Tibial nerve (tissue), 4 donors: ENCODE results near the gene VPS26C. TPM values are rescaled to one million over a fixed set of nuclear protein-coding genes. Genes with fewer than 3 reads are reported as not detected.

Experiments used
- DNase-seq, 2 donors: peaks; one replicate each; pipeline ENCODE4 v3.0.0-alpha.2; 2019; ENCODE audit warnings: low spot score in 2 of 2
- H3K27ac ChIP-seq, 4 donors: fragments of 200-600 bp; sonication (generic) in 3 of 4; one replicate each; pipeline ENCODE4 v1.5.1; 2017 to 2019; ENCODE audit warnings: mild to moderate bottlenecking in 1 of 4
- H3K27me3 ChIP-seq, 2 donors: fragments of 200-600 bp; sonication (generic) in 1 of 2; one replicate each; pipeline versions ENCODE4 v1.5.1 to v1.6.0; 2017 to 2019
- H3K36me3 ChIP-seq, 3 donors: fragments of 200-600 bp; sonication (generic); one replicate each; pipeline ENCODE4 v1.5.1; 2018 to 2019
- H3K4me1 ChIP-seq, 4 donors: fragments of 200-600 bp; sonication (generic) in 3 of 4; one replicate each; pipeline ENCODE4 v1.5.1; 2017 to 2019
- H3K4me3 ChIP-seq, 4 donors: fragments of 200-600 bp; sonication (generic) in 3 of 4; one replicate each; pipeline ENCODE4 v1.5.1; 2017 to 2019; ENCODE audit warnings: mild to moderate bottlenecking in 1 of 4, moderate library complexity in 1 of 4
- H3K9me3 ChIP-seq, 4 donors: fragments of 200-600 bp; sonication (generic) in 3 of 4; one replicate each; pipeline ENCODE4 v1.5.1; 2017 to 2019
- CTCF ChIP-seq, 5 experiments: fragments of 200-600 bp in 3 of 5; fragments of 450-650 bp in 2 of 5; sonication (generic) in 3 of 5; IDR thresholded peaks; one replicate each; pipeline ENCODE4 v1.5.1; 2016 to 2019; ENCODE audit warnings: antibody characterized with exemption in 5 of 5, mild to moderate bottlenecking in 3 of 5, moderate library complexity in 2 of 5
- EP300 ChIP-seq, 2 donors: sonication (generic); formaldehyde crosslinking; IDR thresholded peaks; one replicate each; pipeline ENCODE4 v1.6.1; 2017; ENCODE audit warnings: antibody characterized with exemption in 2 of 2, mild to moderate bottlenecking in 1 of 2
- POLR2A ChIP-seq, 2 donors: fragments of 450-650 bp; IDR thresholded peaks; one replicate each; pipeline ENCODE4 v1.6.1; 2017; ENCODE audit warnings: antibody characterized with exemption in 2 of 2, mild to moderate bottlenecking in 2 of 2, moderate library complexity in 2 of 2
- WGBS, 2 donors: methylation state at CpG; one replicate each; pipeline ENCODE4 v1.1.5; 2018; 5-methylcytosine and 5-hydroxymethylcytosine counted together
- total RNA-seq, 4 donors: library from RNA; depleted of rRNA; stranded (reverse); fragments of >200 nt; gene quantifications; one replicate each; pipeline ENCODE4 v1.1.0, GENCODE V29; 2016

Gene VPS26C
- total RNA-seq, 4 donors from 2014 or later = 34.7 to 55.8 (median 51.6) TPM

GRCh38 chr21:37230632-37231248 lies 36.4 kb downstream of the VPS26C start:
- Histone ChIP-seq H3K4me1 (no peaks in the 10 kb centered on the region), H3K36me3 (peaks cover 2 to 93% (median 25%) of the 10 kb centered on the region in 3 donors)
- DNase-seq = no peak

DNA sequence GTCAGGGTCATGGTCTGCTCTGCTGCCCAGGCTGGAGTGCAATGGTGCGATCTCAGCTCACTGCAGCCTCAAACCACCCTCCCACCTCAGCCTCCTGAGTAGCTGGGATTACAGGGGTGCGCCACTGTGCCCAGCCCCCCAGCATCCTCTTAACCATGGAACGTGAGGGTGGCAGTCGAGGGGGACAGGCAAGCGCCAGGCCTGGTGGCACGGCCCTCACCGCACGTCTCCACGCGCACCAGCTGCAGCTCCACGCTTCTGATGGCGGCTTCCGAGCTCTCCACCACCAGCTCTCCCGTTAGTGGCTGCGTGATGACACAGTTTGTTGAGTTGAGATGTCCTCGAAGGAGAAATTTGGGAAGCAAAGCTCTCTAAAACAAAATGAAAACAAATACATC lies 39.1 kb downstream of the VPS26C start:
- TF ChIP-seq EP300 (IDR thresholded peaks at IDR 0.05) (no peak), POLR2A (IDR thresholded peaks at IDR 0.05) (no peak), CTCF (IDR thresholded peaks at IDR 0.05) (no peak)
- no peaks in the 10 kb centered on the region for H3K4me1 ChIP-seq
- no peak overlapping the region for H3K27ac ChIP-seq
- H3K9me3 ChIP-seq = no peaks in the 10 kb centered on the region
- H3K4me3 ChIP-seq = no peak overlapping the region
- WGBS, 2 donors = 98% methylated on average over 16 of the region's 16 CpGs
- peaks cover 7 to 100% (median 31%) of the 10 kb centered on the region in 3 donors for H3K36me3 ChIP-seq
- no peak for DNase-seq
- H3K27me3 ChIP-seq = no peaks in the 10 kb centered on the region

More at GRCh38 chr21:37230632-37231248, 36.4 kb downstream of the VPS26C start:
- H3K9me3 ChIP-seq = no peaks in the 10 kb centered on the region
- H3K27me3 ChIP-seq = no peaks in the 10 kb centered on the region
- WGBS, 2 donors = 91 to 93% methylated on average over 20 to 23 of the region's 23 CpGs
- no peak overlapping the region for H3K4me3 ChIP-seq
- TF ChIP-seq CTCF (IDR thresholded peaks at IDR 0.05) (no peak), POLR2A (IDR thresholded peaks at IDR 0.05) (no peak), EP300 (IDR thresholded peaks at IDR 0.05) (no peak)
- H3K27ac ChIP-seq = no peak overlapping the region

- no peak overlapping the region for H3K4me3 ChIP-seq
- no peak for DNase-seq
- H3K27me3 ChIP-seq = no peaks in the 10 kb centered on the region
- no peak overlapping the region for H3K27ac ChIP-seq
- no peaks in the 10 kb centered on the region for H3K4me1 ChIP-seq
- peaks cover 7 to 98% (median 31%) of the 10 kb centered on the region in 3 donors for H3K36me3 ChIP-seq
- no peaks in the 10 kb centered on the region for H3K9me3 ChIP-seq
- 96% methylated on average over 35 to 37 of the region's 38 CpGs for WGBS, 2 donors
- TF ChIP-seq EP300 (IDR thresholded peaks at IDR 0.05) = no peak
- no peak for TF ChIP-seq CTCF (IDR thresholded peaks at IDR 0.05)
- no peak for TF ChIP-seq POLR2A (IDR thresholded peaks at IDR 0.05)
Observed at GRCh38 chr21:37227071-37228002, 39.8 kb downstream of the VPS26C start.

- 90 to 93% methylated on average over 14 to 18 of the region's 18 CpGs for WGBS, 2 donors
Observed at GRCh38 chr21:37226041-37226920, 40.9 kb downstream of the VPS26C start.

More at GRCh38 chr21:37226041-37226920, 40.9 kb downstream of the VPS26C start:
- Histone ChIP-seq H3K27me3 (no peaks in the 10 kb centered on the region), H3K9me3 (no peaks in the 10 kb centered on the region), H3K27ac (no peak overlapping the region), H3K36me3 (peaks cover 7 to 87% (median 26%) of the 10 kb centered on the region in 3 donors), H3K4me3 (no peak overlapping the region), H3K4me1 (peaks cover 0 to 3% (median 0%) of the 10 kb centered on the region in 4 donors)
- TF ChIP-seq POLR2A (IDR thresholded peaks at IDR 0.05) = no peak
- TF ChIP-seq CTCF (IDR thresholded peaks at IDR 0.05) = no peak
- no peak for TF ChIP-seq EP300 (IDR thresholded peaks at IDR 0.05)
- DNase-seq = no peak
